Measurements from ENCODE around the gene EYS. TPM values are rescaled to one million over a fixed set of nuclear protein-coding genes. Genes with fewer than 3 reads are reported as not detected.
"Not testable (repeated sequence)": the region's sequence is repeated elsewhere in the genome, so short reads cannot be mapped to it uniquely, and the experiment has no call there.

EYS gene
- total RNA-seq, 2 experiments from 2014 or later = not detected

DNA sequence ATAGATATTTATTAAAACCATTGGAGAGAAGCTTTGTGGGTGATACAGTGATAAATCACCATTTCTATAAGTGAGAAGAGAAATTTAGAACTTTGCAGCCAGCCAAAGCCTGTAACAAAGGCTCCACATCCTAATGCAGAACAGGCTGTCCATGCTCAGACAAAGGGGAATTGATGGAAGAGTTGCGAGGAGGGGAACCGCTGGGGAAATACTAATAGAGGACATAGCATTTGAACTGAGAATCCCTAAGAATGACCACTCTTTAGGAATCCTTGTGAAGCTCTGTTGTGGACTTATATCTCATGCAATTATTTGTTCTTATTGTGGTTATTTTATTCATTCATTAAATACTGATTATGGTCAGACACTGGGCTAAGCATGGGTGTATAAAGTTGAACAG, 1903.7 kb downstream of the EYS start:
- Mint-ChIP-seq H3K27ac (no peak overlapping the region), H3K9me3 (no peaks in the 10 kb centered on the region), H3K36me3 (ENCODE audit: low read depth) (no peaks in the 10 kb centered on the region), H3K27me3 (peaks cover 7% of the 10 kb centered on the region), H3K4me3 (no peak overlapping the region), H3K4me1 (ENCODE audit: low read depth) (no peaks in the 10 kb centered on the region)
- H3K36me3 ChIP-seq (ENCODE audit: insufficient read depth, low read length) = no peaks in the 10 kb centered on the region
- no peaks in the 10 kb centered on the region for H3K4me1 ChIP-seq (ENCODE audit: insufficient read depth, low read length)
- CTCF ChIA-PET = interaction anchor here (0.7 kb wide), 1 partner anchor 206 kb away, joined by 4 read pairs; no protein-coding TSS in a partner anchor
- no peak for TF ChIP-seq CTCF (IDR thresholded peaks at IDR 0.05)
- POLR2A ChIA-PET = no interaction called here
- intact Hi-C loops (cut with DNase I, micrococcal nuclease) = no loop called here
- no peaks in the 10 kb centered on the region for H3K9me3 ChIP-seq (ENCODE audit: control insufficient read depth in 1 of 2, insufficient read depth in 1 of 2, low read length in 2 of 2)
- no peaks in the 10 kb centered on the region for H3K27me3 ChIP-seq (ENCODE audit: control insufficient read depth in 1 of 2, insufficient read depth in 2 of 2, low read length in 2 of 2)
- ATAC-seq (ENCODE audit: poor library complexity) (no peak), DNase-seq (no peak)
- H3K27ac ChIP-seq (ENCODE audit: low read depth in 1 of 2, low read length in 2 of 2) = no peak overlapping the region
- no peak overlapping the region for H3K4me3 ChIP-seq (ENCODE audit: low read length)

DNA sequence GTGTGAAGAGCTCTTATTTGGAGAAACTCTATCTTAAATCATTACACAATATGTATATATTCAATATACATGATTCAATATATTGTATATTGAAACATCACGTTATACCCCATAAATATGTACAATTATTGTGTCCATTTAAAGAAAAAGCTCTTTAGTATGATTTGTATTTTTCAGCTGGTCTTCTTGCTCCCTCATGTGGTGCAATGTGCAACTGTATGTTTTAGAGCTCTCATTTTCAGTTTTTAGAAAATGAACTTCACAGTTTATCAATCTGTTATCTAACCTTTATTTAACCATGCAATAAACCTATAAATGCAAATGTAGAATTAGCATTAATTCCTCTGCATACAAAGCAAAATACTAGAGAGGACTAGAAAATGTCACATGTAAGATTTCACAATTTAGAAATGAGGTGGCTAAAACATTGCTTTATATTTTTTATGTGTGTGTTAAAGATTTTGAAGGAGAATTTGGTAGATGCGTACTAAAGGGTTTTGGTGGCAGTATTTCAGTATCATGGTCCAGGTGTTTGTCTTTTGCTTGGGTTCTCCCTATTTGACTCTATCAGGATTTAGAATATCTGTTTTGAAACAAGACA, 1904.3 kb downstream of the EYS start:
- H3K4me3 ChIP-seq (ENCODE audit: low read length) = no peak overlapping the region
- no peaks in the 10 kb centered on the region for H3K4me1 ChIP-seq (ENCODE audit: insufficient read depth, low read length)
- H3K36me3 ChIP-seq (ENCODE audit: insufficient read depth, low read length) = no peaks in the 10 kb centered on the region
- Mint-ChIP-seq H3K27me3 (peaks cover 7% of the 10 kb centered on the region), H3K36me3 (ENCODE audit: low read depth) (no peaks in the 10 kb centered on the region), H3K4me3 (no peak overlapping the region), H3K9me3 (no peaks in the 10 kb centered on the region), H3K27ac (no peak overlapping the region), H3K4me1 (ENCODE audit: low read depth) (no peaks in the 10 kb centered on the region)
- ATAC-seq (ENCODE audit: poor library complexity) (no peak), DNase-seq (peak in 1 of 14 experiments; percentile 19)
- TF ChIP-seq CTCF (IDR thresholded peaks at IDR 0.05) = no peak
- intact Hi-C loops (cut with DNase I, micrococcal nuclease) = no loop called here
- no peak overlapping the region for H3K27ac ChIP-seq (ENCODE audit: low read depth in 1 of 2, low read length in 2 of 2)
- H3K27me3 ChIP-seq (ENCODE audit: control insufficient read depth in 1 of 2, insufficient read depth in 2 of 2, low read length in 2 of 2) = no peaks in the 10 kb centered on the region
- CTCF ChIA-PET = interaction anchor here (0.5 to 1.4 kb wide), 4 partner anchors 12 to 343 kb away, joined by 3 to 4 read pairs (median 4); no protein-coding TSS in a partner anchor
- POLR2A ChIA-PET = no interaction called here
- no peaks in the 10 kb centered on the region for H3K9me3 ChIP-seq (ENCODE audit: control insufficient read depth in 1 of 2, insufficient read depth in 1 of 2, low read length in 2 of 2)

GRCh38 chr6:63800386-63800785, 1906.6 kb downstream of the EYS start:
- H3K4me1 ChIP-seq (ENCODE audit: insufficient read depth, low read length); H3K27ac ChIP-seq (ENCODE audit: low read depth in 1 of 2, low read length in 2 of 2); H3K27me3 Mint-ChIP-seq; POLR2A ChIA-PET; H3K4me3 Mint-ChIP-seq; H3K36me3 ChIP-seq (ENCODE audit: insufficient read depth, low read length); intact Hi-C loops (cut with DNase I, micrococcal nuclease); H3K9me3 Mint-ChIP-seq; CTCF ChIA-PET; ATAC-seq (ENCODE audit: poor library complexity); H3K4me1 Mint-ChIP-seq (ENCODE audit: low read depth); H3K27ac Mint-ChIP-seq; H3K36me3 Mint-ChIP-seq (ENCODE audit: low read depth); DNase-seq; H3K4me3 ChIP-seq (ENCODE audit: low read length); H3K27me3 ChIP-seq (ENCODE audit: control insufficient read depth in 1 of 2, insufficient read depth in 2 of 2, low read length in 2 of 2); H3K9me3 ChIP-seq (ENCODE audit: control insufficient read depth in 1 of 2, insufficient read depth in 1 of 2, low read length in 2 of 2): not testable (repeated sequence)

GRCh38 chr6:63799813-63800212, 1907.2 kb downstream of the EYS start:
- Histone ChIP-seq H3K36me3 (ENCODE audit: insufficient read depth, low read length) (no peaks in the 10 kb centered on the region), H3K9me3 (ENCODE audit: control insufficient read depth in 1 of 2, insufficient read depth in 1 of 2, low read length in 2 of 2) (no peaks in the 10 kb centered on the region), H3K4me3 (ENCODE audit: low read length) (no peak overlapping the region), H3K27me3 (ENCODE audit: control insufficient read depth in 1 of 2, insufficient read depth in 2 of 2, low read length in 2 of 2) (no peaks in the 10 kb centered on the region), H3K4me1 (ENCODE audit: insufficient read depth, low read length) (no peaks in the 10 kb centered on the region), H3K27ac (ENCODE audit: low read depth in 1 of 2, low read length in 2 of 2) (no peak overlapping the region)
- Mint-ChIP-seq H3K27me3 (peaks cover 12% of the 10 kb centered on the region), H3K4me1 (ENCODE audit: low read depth) (no peaks in the 10 kb centered on the region), H3K27ac (no peak overlapping the region), H3K4me3 (no peak overlapping the region), H3K36me3 (ENCODE audit: low read depth) (no peaks in the 10 kb centered on the region), H3K9me3 (no peaks in the 10 kb centered on the region)
- TF ChIP-seq CTCF (IDR thresholded peaks at IDR 0.05) = no peak
- intact Hi-C loops (cut with DNase I, micrococcal nuclease) = no loop called here
- ChIA-PET POLR2A (no interaction called here), CTCF (no interaction called here)
- DNase-seq (no peak), ATAC-seq (ENCODE audit: poor library complexity) (no peak)
